Lower lobe of right lung (tissue), 2 donors: ENCODE measurements around the gene MYOG. TPM values are rescaled to one million over a fixed set of nuclear protein-coding genes. Genes with fewer than 3 reads are reported as not detected.

Experiments used
- ATAC-seq, 2 donors: fragments of 200-7000 bp; cut with Tn5 transposase; one replicate each; pipeline ENCODE4 v1.9.1; 2020 to 2022; ENCODE audit warnings: mild to moderate bottlenecking in 2 of 2, moderate library complexity in 2 of 2
- DNase-seq: peaks from one replicate; pipeline ENCODE4 v3.0.0-alpha.2; 2020
- H3K27ac ChIP-seq: fragments of 200-600 bp; one replicate; pipeline ENCODE4 v1.8.0; 2022
- H3K27me3 ChIP-seq: fragments of 200-600 bp; one replicate; pipeline ENCODE4 v1.8.0; 2022; ENCODE audit warnings: low read depth
- H3K36me3 ChIP-seq: fragments of 200-600 bp; one replicate; pipeline ENCODE4 v1.8.0; 2022; ENCODE audit warnings: mild to moderate bottlenecking
- H3K4me1 ChIP-seq: fragments of 200-600 bp; one replicate; pipeline ENCODE4 v1.8.0; 2022
- H3K4me3 ChIP-seq: fragments of 200-600 bp; one replicate; pipeline ENCODE4 v1.8.0; 2022; ENCODE audit warnings: mild to moderate bottlenecking
- H3K9me3 ChIP-seq: fragments of 200-600 bp; one replicate; pipeline ENCODE4 v1.8.0; 2022
- intact Hi-C: fragments of 100-400 bp; cut with DNase I; formaldehyde crosslinking; loops from one replicate; pipeline ENCODE4 v1.11.0; 2022
- total RNA-seq: library from RNA; stranded (reverse); fragmentation: NEBNext Ultra II Directional; extraction: Animal tissue kit (Norgen Biotek cat#: 25700); gene quantifications from one replicate; pipeline ENCODE4 v1.2.1, GENCODE V29; 2021
- TF ChIP-seq, protein P1 (sequence below): fragments of 200-600 bp; IDR thresholded peaks from one replicate; pipeline ENCODE4 v1.8.0; 2022; ENCODE audit warnings: antibody characterized with exemption, mild to moderate bottlenecking
- donor health status: DM: no; HTN: yes; CAD: no; lungs with severe emphysema.

The MYOG gene
- total RNA-seq, 1 donor from 2014 or later: not detected

DNA sequence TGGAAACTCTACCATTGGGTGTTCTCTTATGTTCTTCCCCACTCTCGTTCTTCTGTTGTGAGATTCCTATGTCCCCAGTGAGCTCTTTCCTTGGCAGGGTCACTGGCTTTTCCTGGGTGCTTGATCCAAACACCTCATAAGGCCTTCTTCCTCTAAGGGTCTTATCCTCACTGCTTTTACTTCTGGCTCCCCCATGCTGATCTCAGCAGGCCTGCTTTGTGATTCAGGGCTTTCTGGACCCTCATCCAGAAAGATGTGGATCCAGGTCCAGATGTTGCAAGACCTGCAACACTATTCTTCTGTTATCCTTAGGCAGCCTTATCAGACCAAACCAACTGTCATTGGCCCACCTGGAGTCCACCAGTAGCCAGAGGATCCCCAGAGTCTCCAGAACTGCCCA lies 11.2 kb upstream of the MYOG start:
- Histone ChIP-seq H3K27ac (no peak overlapping the region), H3K27me3 (no peaks in the 10 kb centered on the region), H3K9me3 (peaks cover 15% of the 10 kb centered on the region), H3K36me3 (no peaks in the 10 kb centered on the region), H3K4me3 (no peak overlapping the region), H3K4me1 (no peaks in the 10 kb centered on the region)
- DNase-seq (no peak), ATAC-seq (no peak)
- TF ChIP-seq, protein P1, sequence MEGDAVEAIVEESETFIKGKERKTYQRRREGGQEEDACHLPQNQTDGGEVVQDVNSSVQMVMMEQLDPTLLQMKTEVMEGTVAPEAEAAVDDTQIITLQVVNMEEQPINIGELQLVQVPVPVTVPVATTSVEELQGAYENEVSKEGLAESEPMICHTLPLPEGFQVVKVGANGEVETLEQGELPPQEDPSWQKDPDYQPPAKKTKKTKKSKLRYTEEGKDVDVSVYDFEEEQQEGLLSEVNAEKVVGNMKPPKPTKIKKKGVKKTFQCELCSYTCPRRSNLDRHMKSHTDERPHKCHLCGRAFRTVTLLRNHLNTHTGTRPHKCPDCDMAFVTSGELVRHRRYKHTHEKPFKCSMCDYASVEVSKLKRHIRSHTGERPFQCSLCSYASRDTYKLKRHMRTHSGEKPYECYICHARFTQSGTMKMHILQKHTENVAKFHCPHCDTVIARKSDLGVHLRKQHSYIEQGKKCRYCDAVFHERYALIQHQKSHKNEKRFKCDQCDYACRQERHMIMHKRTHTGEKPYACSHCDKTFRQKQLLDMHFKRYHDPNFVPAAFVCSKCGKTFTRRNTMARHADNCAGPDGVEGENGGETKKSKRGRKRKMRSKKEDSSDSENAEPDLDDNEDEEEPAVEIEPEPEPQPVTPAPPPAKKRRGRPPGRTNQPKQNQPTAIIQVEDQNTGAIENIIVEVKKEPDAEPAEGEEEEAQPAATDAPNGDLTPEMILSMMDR: no peak
- intact Hi-C loops: no loop called here

DNA sequence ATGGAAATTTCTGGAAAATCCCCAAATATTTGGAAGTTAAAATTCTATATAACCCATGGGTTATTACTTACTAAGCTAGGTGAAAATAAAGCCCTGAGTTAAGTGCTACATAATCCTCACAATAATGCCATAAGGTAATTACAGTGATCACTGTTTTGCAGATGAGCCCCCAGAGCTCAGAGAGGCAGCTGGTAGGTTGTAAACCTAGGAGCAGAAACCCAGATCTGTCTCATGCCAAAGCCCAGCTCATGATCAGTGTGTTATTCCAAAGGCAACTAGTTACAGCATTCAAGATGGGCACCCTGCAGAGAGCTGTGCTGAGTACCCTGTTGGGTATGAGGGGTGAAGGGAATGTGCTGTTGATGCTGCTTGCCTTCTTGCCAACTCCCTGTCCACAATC lies 10.8 kb upstream of the MYOG start:
- TF ChIP-seq, protein P1: no peak
- Histone ChIP-seq H3K36me3 (no peaks in the 10 kb centered on the region), H3K27ac (no peak overlapping the region), H3K4me1 (no peaks in the 10 kb centered on the region), H3K9me3 (peaks cover 15% of the 10 kb centered on the region), H3K4me3 (no peak overlapping the region), H3K27me3 (no peaks in the 10 kb centered on the region)
- no peak for ATAC-seq
- no peak for DNase-seq
- intact Hi-C loops: no loop called here

DNA sequence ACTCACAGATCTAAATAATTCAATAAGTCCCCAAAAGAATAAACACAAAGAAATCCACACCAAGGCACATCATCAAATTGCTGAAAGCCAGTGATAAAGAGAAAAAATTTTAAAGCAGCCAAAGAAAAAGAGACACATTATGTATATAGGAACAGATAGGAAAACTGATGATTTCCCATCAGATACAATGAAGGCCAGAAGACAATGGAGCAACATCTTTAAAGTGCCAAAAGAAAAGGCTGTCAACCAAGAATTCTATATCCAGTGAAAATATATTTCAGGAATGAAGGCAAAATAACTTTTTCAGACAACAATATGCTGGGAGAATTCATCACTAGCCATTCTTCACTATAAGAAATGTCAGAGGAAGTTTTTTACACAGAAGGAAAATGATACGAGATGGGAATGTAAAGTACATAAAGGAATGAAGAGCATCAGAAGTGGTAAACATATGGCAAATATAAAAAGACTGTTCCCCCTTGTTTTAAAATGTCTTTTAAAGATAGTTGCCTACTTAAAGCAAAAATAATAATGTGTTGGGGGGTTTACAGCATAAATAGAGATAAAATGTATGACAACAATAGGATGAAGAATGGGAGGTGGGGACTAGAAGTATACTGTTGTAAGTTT lies 9.4 kb upstream of the MYOG start:
- DNase-seq (no peak), ATAC-seq (no peak)
- Histone ChIP-seq H3K27ac (no peak overlapping the region), H3K36me3 (no peaks in the 10 kb centered on the region), H3K4me3 (no peak overlapping the region), H3K4me1 (no peaks in the 10 kb centered on the region), H3K9me3 (peaks cover 15% of the 10 kb centered on the region), H3K27me3 (no peaks in the 10 kb centered on the region)
- TF ChIP-seq, protein P1: no peak
- intact Hi-C loops: no loop called here

DNA sequence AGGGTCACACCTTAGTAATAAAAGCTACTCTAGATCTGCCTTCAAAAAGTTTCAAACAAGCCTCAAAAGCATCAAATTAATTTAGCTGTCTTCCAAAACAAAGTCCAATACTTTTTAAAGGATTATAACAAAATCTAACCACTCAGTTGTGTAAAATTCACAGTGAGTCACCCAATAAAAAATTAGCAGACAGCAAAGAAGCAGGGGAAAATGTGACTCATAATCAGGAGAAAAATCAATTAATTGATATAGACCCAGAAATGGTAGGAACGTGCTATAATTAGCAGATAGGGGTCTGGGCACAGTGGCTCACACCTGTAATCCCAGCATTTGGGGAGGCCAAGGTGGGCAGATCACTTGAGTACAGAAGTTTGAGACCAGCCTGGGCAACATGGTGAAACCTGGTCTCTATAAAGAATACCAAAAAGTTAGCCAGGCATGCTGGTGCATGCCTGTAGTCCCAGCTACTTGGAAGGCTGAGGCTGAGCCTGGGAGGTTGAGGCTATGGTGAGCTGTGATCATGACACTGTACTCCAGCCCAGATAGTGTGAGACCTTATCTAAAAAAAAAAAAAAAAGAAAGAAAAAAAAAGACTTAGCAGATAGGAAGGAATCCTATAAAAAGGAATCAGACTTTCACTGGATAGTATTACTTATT lies 8.1 kb upstream of the MYOG start:
- no peak overlapping the region for H3K4me3 ChIP-seq
- H3K27me3 ChIP-seq: no peaks in the 10 kb centered on the region
- ATAC-seq (no peak), DNase-seq (no peak)
- H3K9me3 ChIP-seq: peaks cover 15% of the 10 kb centered on the region
- TF ChIP-seq, protein P1: no peak
- intact Hi-C loops: no loop called here
- H3K36me3 ChIP-seq: no peaks in the 10 kb centered on the region
- no peaks in the 10 kb centered on the region for H3K4me1 ChIP-seq
- H3K27ac ChIP-seq: no peak overlapping the region

DNA sequence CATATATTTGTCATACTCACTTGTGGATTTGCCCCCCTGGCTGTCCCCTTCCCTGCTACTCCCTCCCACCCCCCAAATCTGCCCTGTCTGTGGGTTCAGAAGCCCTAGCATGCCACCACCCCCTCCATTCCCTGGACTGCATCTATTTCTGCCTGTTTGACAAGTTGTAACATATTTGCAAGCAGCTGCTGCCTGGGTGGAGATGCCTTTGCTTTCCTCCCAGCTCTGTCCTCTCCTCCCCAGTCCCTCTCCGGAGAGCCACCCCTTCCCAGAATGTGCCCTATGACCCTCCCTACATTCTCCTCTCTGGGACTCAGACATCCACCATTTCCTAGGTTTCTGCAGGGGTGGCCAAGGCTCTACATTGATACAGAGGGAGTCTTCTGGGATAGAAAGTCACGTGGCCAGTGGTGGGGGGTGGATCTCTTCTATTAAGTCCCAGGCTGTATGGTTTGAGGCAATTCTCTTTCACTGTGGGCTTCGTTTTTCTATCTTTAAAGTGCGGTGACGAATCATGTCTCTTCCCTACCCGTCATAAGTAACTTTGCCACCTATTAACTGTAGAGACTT lies 6.0 kb upstream of the MYOG start:
- no peaks in the 10 kb centered on the region for H3K36me3 ChIP-seq
- H3K4me3 ChIP-seq: no peak overlapping the region
- ATAC-seq (no peak), DNase-seq (no peak)
- TF ChIP-seq, protein P1: no peak
- intact Hi-C loops: no loop called here
- no peaks in the 10 kb centered on the region for H3K4me1 ChIP-seq
- peaks cover 15% of the 10 kb centered on the region for H3K9me3 ChIP-seq
- no peaks in the 10 kb centered on the region for H3K27me3 ChIP-seq
- H3K27ac ChIP-seq: no peak overlapping the region
